NCI-H2196 (cell line): ENCODE data around the gene SLC9A9.
"Not testable (repeated sequence)": the region's sequence is repeated elsewhere in the genome, so short reads cannot be mapped to it uniquely, and the experiment has no call there.

Experiments
- DNase-seq: peaks from one replicate; lab custom pipeline; 2025; ENCODE audit not compliant: unreplicated experiment; lab: John Stamatoyannopoulos, UW

Gene SLC9A9

GRCh38 chr3:143302638-143303171 is 545.6 kb downstream of the SLC9A9 start:
- no peak for DNase-seq

- no peak for DNase-seq
Measured at GRCh38 chr3:143301031-143301901, 547.0 kb downstream of the SLC9A9 start.

GRCh38 chr3:143298886-143299535 is 549.3 kb downstream of the SLC9A9 start:
- no peak for DNase-seq

- no peak for DNase-seq
Measured at GRCh38 chr3:143298380-143298779, 549.9 kb downstream of the SLC9A9 start.

GRCh38 chr3:143295201-143296080 is 552.8 kb downstream of the SLC9A9 start:
- DNase-seq = no peak

- no peak for DNase-seq
Measured at GRCh38 chr3:143294188-143294587, 554.1 kb downstream of the SLC9A9 start.

- no peak for DNase-seq
Measured at GRCh38 chr3:143291836-143292447, 556.3 kb downstream of the SLC9A9 start.

- no peak for DNase-seq
Measured at GRCh38 chr3:143288944-143289343, 559.3 kb downstream of the SLC9A9 start.

- DNase-seq = no peak
Measured at GRCh38 chr3:143287403-143287802, 560.9 kb downstream of the SLC9A9 start.

GRCh38 chr3:143286392-143287010 is 561.8 kb downstream of the SLC9A9 start:
- no peak for DNase-seq

GRCh38 chr3:143283432-143284128 is 564.7 kb downstream of the SLC9A9 start:
- DNase-seq = no peak

- no peak for DNase-seq
Measured at GRCh38 chr3:143280984-143281383, 567.3 kb downstream of the SLC9A9 start.

GRCh38 chr3:143279567-143279966 is 568.7 kb downstream of the SLC9A9 start:
- DNase-seq = not testable (repeated sequence)

GRCh38 chr3:143278721-143279120 is 569.5 kb downstream of the SLC9A9 start:
- no peak for DNase-seq

- no peak for DNase-seq
Measured at GRCh38 chr3:143277531-143277930, 570.7 kb downstream of the SLC9A9 start.

GRCh38 chr3:143276592-143276991 is 571.7 kb downstream of the SLC9A9 start:
- DNase-seq = no peak

GRCh38 chr3:143273975-143274690 is 574.1 kb downstream of the SLC9A9 start:
- no peak for DNase-seq

GRCh38 chr3:143271136-143271535 is 577.1 kb downstream of the SLC9A9 start:
- no peak for DNase-seq

- DNase-seq = no peak
Measured at GRCh38 chr3:143269741-143270140, 578.5 kb downstream of the SLC9A9 start.
